Measurements from ENCODE around the gene MRPL3. TPM values are rescaled to one million over a fixed set of nuclear protein-coding genes. Genes with fewer than 3 reads are reported as not detected.

MRPL3 gene
- total and polyA plus RNA-seq, 9 donors, result 57.2 to 91.8 (median 70.1) TPM

GRCh38 chr3:131535131-131535530 lies 32.4 kb upstream of the MRPL3 start:
- Histone ChIP-seq H3K9me3 (no peaks in the 10 kb centered on the region), H3K27ac (no peak overlapping the region), H3K4me3 (no peak overlapping the region), H3K4me1 (ENCODE audit: insufficient read depth) (no peaks in the 10 kb centered on the region), H3K36me3 (no peaks in the 10 kb centered on the region), H3K27me3 (no peaks in the 10 kb centered on the region)
- no peak for TF ChIP-seq EP300 (IDR thresholded peaks at IDR 0.05)
- no peak for TF ChIP-seq CTCF (IDR thresholded peaks at IDR 0.05)
- TF ChIP-seq POLR2A (IDR thresholded peaks at IDR 0.05), result no peak
- DNase-seq, result no peak
- intact Hi-C loops (cut with DNase I), result no loop called here
- 76 to 78% (median 78%) methylated on average over 3 of the region's 3 CpGs for WGBS, 3 donors

- Histone ChIP-seq H3K36me3 (no peaks in the 10 kb centered on the region), H3K9me3 (no peaks in the 10 kb centered on the region), H3K27me3 (no peaks in the 10 kb centered on the region), H3K4me1 (ENCODE audit: insufficient read depth) (no peaks in the 10 kb centered on the region), H3K27ac (no peak overlapping the region), H3K4me3 (no peak overlapping the region)
- intact Hi-C loops (cut with DNase I), result no loop called here
- TF ChIP-seq CTCF (IDR thresholded peaks at IDR 0.05), result no peak
- no peak for DNase-seq
These were observed 29.9 kb upstream of the MRPL3 start for GRCh38 chr3:131532645-131533044.

- H3K4me1 ChIP-seq (ENCODE audit: insufficient read depth), result no peaks in the 10 kb centered on the region
- intact Hi-C loops (cut with DNase I), result no loop called here
- no peak overlapping the region for H3K27ac ChIP-seq
- DNase-seq, result no peak
- no peaks in the 10 kb centered on the region for H3K36me3 ChIP-seq
- WGBS, 3 donors, result 40 to 51% (median 45%) methylated on average over 1 of the region's 1 CpG
- TF ChIP-seq EP300 (IDR thresholded peaks at IDR 0.05), result no peak
- TF ChIP-seq POLR2A (IDR thresholded peaks at IDR 0.05), result no peak
- no peak for TF ChIP-seq CTCF (IDR thresholded peaks at IDR 0.05)
- H3K9me3 ChIP-seq, result no peaks in the 10 kb centered on the region
- H3K4me3 ChIP-seq, result no peak overlapping the region
- no peaks in the 10 kb centered on the region for H3K27me3 ChIP-seq
These were observed 28.1 kb upstream of the MRPL3 start for GRCh38 chr3:131530843-131531242.

GRCh38 chr3:131530388-131530787 lies 27.6 kb upstream of the MRPL3 start:
- Histone ChIP-seq H3K27me3 (no peaks in the 10 kb centered on the region), H3K36me3 (no peaks in the 10 kb centered on the region), H3K27ac (no peak overlapping the region), H3K4me1 (ENCODE audit: insufficient read depth) (no peaks in the 10 kb centered on the region), H3K4me3 (no peak overlapping the region), H3K9me3 (no peaks in the 10 kb centered on the region)
- intact Hi-C loops (cut with DNase I), result no loop called here
- TF ChIP-seq EP300 (IDR thresholded peaks at IDR 0.05), result no peak
- WGBS, 3 donors, result 70 to 85% (median 71%) methylated on average over 1 of the region's 1 CpG
- DNase-seq, result no peak

GRCh38 chr3:131526801-131527347 lies 24.1 kb upstream of the MRPL3 start:
- WGBS, 3 donors, result 5 to 7% (median 6%) methylated on average over 36 to 37 of the region's 37 CpGs
- Histone ChIP-seq H3K4me3 (no peak overlapping the region), H3K9me3 (no peaks in the 10 kb centered on the region), H3K27me3 (no peaks in the 10 kb centered on the region), H3K4me1 (ENCODE audit: insufficient read depth) (no peaks in the 10 kb centered on the region), H3K27ac (no peak overlapping the region), H3K36me3 (no peaks in the 10 kb centered on the region)
- peak; percentile 26 to 69 (median 48) for DNase-seq
- intact Hi-C loops (cut with DNase I), result no loop called here
- TF ChIP-seq POLR2A (IDR thresholded peaks at IDR 0.05) (no peak), EP300 (IDR thresholded peaks at IDR 0.05) (no peak), CTCF (IDR thresholded peaks at IDR 0.05) (no peak)

All from ovary (tissue), 9 donors.